Measurements from ENCODE around the gene GGTLC3.
"Not testable (repeated sequence)": the region's sequence is repeated elsewhere in the genome, so short reads cannot be mapped to it uniquely, and the experiment has no call there.

GGTLC3 gene

DNA sequence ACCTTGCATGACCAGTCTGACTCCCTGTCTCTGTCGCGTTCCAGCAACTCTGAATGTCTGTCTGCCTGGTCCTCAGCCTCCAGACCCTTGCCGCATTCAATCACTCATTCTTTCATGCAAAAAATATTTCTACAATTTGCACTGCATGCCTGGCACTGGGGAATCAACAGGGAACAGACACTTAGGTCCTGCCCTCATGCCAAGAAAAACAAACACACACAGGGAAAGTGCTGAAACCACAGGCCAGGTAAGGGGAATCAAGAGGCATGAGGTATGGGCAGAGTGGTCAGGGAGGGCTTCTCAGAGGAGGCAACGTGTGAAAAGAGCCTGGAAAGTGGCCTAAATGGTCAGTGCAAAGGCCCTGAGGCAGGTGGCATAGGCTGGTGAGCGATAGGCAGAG is at the start of gene GGTLC3:
Gene GGTLC3, minus strand, starts transcription at position 101 of the 400 bp plus-strand sequence. CDS start 264 bp downstream, outside the sequence.
- DNase-seq (ENCODE audit: low spot score): not testable (repeated sequence)

DNA sequence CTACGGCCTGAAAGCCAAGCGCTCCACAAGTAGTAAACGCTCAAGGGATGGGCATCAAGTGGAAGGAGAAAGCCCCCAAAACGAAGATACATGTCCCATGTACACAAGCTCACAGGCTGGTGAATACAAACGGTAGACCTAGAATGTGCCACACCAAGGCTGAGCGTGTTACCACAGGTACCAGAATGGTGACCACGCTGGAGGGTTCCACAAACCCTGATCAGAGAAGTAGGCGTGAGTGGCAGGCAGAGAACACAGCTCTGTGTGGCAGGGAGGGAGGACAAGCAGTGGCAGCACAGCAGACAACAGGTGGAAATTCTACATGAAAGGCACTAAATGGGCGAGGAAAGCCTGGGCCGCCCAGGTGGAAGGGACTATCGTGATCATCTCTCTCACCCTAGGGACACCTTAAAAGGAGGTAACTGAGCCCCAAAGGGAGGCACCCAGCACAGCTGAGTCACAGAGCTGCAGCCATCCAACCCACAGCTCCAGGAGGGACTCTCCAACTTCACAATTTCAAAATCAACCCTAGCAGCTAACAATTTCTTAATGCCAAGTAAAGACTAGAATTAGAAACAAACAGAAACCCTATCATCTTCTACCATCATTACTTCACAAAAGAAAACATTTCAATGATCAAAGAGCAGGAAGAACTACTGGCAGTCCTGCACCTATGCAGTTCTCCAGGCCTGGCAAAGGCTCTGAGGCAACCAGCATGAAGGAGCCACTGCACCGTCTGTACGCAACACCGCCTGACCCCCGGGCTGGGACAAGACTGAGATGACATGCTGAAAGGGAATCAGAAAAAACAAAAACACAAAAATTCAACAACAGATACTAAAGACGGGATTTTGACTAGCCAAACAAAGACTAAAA is 42.4 kb upstream of the GGTLC3 start:
- DNase-seq (ENCODE audit: low spot score): not testable (repeated sequence)

DNA sequence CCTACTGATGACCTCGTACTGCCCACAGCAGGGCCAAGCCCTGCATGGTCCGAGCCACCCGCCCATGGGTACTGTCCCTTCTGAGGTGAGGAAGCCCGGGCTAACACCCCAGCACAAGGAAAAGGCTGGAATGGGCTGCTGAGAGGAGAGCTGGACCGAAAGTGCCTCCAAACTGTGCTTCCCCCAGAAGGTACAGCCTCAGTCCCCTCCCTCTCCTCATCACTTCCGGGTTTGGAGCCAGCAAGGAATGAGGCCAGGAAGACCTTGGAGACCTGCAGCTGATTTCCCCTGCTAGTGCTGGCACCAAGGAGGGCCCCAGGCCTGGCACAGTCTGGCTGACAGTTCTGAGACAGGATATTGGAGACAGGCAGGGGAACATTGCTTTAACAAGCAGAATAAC is 41.0 kb upstream of the GGTLC3 start:
- not testable (repeated sequence) for DNase-seq (ENCODE audit: low spot score)

DNA sequence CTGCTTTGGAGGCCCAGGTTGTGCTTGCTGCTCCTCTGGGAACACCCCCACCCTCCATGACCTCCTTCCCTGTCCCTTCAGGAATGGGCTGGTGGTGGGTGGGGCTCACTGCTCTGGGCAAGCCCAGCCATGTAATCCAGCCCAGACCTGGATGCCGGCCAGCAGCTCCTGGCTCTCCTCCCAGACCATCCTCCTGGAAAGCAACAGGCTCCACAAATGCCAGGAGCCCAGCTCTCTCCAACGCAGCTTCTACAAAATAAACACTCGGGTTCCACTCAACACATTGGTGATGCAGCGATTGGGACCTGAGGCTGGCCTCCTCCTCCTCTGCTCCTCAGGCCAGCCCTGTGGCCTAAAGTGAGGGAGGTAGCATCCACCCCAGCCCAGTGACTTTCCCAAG is 40.6 kb upstream of the GGTLC3 start:
- not testable (repeated sequence) for DNase-seq (ENCODE audit: low spot score)

DNA sequence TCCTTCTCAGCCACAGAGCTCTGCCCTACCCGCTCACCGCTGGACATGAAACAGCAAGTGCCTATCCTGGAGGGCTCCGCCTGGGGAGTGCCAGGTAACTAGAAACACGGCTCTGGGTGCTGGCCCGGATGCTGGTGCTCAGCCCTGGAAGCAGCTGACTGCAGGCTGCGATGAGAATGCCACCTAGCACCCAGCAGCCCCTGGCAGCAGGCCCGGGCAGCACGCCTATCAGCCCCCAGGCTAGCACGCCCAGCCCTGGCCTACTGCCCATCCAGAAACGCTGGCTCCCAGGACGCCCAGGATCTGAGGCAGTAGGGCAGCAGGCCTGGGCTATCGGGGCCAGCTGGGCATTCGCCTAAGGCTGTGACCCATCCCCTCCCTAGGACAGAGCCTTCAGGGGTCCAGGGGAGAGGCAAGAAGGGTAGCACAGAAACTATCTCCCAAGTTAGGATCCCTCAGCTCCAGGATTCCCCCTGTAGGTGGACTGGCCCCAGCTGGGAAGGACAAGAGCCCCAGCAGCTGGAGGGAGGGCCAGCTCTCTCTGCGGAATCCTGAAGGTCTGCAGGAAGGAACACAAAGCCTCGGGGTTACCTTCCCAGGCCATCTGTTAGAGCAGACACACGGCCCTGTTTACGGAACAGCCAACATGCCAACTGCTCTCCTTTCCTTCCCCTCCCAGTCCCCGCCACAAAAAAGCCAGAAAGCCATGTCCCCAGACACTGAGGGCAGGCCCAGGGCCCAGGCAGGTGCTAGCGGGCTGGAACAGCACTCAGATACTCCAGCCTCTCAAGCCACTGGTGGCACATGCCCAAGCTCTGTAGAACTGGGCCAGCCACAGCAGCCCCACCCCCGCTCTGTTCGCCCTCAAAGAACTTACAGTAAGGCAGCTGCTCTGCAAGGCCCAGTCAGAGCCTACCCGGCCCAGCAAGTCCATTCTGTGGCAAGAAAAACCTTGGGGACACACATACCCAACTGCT is 36.6 kb upstream of the GGTLC3 start:
- not testable (repeated sequence) for DNase-seq (ENCODE audit: low spot score)

DNA sequence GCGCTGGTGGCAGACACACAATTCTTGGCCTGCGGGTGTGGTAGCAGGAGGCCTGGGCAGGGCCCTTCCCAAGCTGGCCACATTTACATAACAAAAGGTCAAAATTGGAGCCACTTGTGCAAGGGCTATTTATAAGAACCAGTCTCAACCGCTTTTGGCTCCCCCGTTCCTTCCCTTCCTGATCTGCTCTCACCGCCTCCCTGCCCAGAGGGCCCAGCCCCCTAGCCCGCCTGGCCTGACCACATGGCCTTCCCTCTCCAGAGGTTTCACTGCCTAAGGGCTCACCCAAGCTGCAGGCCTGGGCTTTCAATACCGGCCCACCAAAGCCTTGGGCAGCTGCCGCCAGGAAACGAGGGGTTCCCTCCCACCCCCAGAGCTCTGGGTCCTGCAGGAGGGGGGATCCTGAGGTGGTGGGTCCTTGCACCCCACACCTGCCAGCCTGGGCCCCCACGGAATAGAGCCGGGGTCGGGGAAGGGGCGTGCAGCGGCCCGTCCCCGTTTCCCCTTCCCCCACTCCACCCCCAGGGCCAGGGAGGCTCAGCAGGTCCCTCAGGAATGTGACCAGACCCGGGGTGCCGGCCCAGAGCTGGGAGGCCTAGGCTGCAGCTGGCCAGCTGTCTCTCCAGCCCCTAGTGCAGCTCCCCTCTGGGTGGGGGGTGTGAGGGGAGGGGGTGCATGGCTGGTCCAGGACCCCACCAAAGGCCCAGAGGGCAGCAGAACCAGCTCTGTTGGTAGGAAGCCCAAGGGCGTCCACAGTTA is 35.1 kb upstream of the GGTLC3 start:
- not testable (repeated sequence) for DNase-seq (ENCODE audit: low spot score)

DNA sequence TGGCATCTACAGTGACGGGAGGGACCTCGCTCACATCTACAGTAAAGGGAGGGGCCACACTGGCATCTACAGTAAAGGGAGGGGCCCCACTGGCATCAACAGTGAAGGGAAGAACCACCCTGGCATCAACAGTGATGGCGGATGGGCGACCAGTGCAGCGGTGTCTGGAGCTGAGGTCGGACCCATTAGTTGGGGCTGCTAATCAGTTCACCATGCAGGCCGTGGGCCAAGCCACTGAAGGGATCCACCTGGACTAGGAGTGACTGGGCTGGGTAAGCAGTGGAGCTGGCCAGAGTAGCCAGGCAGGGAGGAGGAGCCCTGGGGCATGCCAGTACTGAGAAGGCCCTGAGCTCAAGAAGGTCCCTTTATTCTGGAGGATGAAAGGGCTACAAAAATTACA is 33.1 kb upstream of the GGTLC3 start:
- not testable (repeated sequence) for DNase-seq (ENCODE audit: low spot score)

DNA sequence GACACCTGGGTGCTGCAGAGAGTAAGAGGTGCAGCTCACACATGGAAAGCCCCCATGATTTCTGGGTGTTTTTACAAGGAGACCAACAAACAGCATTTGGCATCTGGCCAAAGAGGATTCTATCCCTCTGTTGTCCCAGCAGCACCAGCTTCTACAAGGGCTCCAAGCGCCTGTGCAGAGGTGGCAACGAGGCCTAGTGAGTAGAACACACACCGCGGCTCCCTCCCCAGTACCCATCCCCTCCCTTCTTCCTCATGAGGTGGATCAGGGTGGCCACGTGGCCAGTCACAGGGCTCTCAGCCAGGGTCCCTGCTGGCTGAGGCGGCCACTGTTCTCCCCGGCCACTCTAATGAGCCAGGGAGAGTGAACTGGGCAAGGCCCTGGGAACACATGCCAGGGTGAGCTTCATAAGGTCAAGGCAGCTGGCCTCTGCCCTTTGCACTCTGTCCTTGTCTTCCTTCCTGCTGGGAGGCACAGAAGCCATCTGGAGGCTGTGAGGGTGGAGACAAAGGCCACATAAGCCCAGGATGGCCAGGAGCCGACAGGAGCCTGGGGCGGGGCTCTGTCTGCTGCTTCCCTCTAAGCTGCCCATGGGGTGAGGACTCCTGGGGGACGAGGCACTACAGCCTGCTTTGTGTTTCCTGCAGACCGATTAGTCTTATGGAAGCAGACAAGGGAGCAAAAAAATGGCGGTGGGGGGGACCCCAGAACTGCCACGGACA is 31.7 kb upstream of the GGTLC3 start:
- not testable (repeated sequence) for DNase-seq (ENCODE audit: low spot score)

DNA sequence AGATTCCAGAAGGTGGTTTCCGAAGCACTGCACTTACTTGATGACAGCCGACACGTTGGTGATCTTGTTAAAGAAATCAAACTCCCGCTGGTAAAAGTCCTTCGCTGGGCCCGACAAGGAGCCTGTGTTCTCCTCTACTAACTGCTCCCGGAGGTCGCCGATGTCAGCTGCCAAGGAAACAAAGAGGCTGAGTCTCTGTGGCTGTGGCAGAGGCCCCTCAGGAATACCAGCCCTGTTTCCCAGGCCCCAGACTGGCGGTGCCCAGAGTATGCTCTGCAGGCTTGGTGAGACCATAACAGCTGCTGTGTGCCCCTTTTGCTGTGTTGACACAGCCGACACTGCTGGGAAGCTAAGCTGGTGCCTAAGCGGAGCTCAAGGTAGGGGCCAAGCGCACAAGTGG is 26.7 kb upstream of the GGTLC3 start:
- DNase-seq (ENCODE audit: low spot score): not testable (repeated sequence)

DNA sequence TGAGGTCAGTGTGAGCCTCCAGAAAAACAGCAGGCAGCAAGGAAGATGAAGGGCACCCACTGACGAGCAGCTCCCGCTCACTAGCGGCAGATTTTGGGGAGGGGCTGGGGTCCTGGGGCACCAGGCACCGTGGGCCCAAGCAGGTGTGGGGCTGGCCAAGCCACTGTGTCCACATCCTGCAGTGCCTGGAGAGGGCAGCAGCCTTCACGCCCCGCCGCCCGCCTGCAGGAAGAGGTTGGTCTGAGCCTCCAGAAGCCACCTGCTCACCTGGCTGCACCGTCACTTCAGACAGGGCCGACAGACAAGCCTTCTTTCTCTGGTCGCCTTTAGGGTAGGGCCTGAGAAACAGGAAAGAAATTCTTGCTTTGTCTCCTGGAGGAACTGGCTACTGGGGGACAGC is 25.4 kb upstream of the GGTLC3 start:
- not testable (repeated sequence) for DNase-seq (ENCODE audit: low spot score)

DNA sequence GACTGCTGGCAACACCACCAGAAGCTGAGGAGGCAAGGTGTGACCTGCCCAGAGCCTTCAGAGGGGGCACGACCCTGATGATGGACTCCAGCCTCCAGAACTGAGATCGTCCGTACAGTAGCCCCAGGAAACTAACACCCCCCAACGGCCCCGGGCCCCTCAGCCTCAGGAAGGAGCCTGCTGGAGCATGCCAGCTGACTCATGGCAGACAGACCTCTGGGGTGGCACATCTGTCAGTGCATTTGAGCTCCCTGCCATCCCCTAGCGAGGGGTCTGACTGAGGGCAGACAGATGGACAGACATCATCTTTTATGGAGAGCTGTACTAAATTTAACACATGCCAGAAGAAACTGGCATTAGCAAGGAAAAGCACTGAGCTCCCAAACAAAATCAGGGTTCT is 22.0 kb upstream of the GGTLC3 start:
- not testable (repeated sequence) for DNase-seq (ENCODE audit: low spot score)

DNA sequence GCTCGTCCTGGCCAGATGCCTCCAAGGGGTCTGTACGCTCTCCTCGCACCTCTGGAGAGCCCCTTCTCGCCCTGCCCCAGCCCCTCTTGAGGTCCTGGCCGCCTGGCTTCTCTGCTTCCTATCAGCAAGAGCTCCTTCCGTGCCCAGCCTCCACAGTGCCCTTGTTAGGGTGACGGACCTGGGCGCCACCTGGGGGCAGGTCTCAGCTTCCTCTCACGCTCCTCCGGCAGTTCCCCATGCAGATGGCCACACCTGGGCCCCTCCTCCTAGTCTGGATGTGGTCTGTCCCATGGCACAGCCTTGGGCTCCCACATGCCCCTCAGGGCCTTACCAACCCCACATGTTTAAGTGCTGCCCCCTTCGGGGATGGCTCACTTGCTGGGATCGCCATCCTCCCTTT is 16.4 kb upstream of the GGTLC3 start:
- DNase-seq (ENCODE audit: low spot score): not testable (repeated sequence)

DNA sequence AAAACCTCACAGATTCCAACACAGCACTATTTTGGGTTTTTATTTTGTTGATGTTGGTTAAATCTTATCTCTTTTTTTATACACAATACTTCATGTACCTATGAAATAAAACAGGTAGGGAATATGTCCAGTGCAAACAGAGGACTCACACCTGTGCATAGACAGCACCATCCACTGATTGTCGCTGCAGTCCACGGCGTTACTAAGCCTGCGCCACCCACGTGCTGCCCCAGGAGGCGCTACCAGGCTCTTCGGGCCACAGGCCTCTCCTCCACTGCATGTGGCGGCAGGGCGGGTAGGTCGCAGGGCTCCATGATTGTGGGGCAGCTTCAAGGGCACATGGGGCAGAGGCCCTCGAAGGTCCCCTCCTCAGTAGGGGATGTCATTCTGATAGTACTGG is 15.7 kb upstream of the GGTLC3 start:
- not testable (repeated sequence) for DNase-seq (ENCODE audit: low spot score)

DNA sequence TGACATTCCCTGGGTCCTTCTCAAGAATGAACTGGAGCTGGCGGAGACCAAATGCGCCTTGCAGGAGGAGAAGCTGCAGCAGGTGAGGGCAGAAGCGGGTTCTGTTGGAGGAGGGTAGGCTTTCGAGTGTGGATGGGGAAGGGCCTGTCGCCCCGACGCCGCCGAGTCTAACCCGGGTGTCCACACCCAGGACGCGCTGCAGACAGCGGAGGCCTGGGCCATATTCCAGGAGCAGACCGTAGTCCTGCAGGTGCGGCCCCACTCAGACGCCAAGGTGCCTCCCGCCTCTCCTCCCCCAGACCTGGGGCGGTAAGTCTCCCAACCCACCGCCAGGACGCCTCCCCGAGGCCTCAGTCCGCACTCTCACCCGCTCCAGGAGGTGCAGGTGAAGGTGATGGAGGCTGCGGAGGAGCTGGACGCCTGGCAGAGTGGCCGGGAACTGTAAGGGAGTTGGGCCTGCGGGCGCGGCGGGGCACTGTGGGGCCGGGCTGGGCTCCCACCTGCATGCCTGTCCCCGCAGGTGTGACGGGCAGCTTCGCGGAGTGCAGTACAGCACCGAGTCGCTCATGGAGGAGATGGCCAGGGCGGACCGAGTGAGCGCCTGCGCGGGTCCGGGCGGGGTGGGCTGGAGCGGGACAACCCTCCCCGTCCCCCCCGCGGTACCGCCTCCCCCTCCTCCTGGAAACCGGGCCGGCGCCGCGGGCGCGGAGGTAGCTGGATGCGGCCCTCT is 11.6 kb upstream of the GGTLC3 start:
- DNase-seq (ENCODE audit: low spot score): not testable (repeated sequence)

DNA sequence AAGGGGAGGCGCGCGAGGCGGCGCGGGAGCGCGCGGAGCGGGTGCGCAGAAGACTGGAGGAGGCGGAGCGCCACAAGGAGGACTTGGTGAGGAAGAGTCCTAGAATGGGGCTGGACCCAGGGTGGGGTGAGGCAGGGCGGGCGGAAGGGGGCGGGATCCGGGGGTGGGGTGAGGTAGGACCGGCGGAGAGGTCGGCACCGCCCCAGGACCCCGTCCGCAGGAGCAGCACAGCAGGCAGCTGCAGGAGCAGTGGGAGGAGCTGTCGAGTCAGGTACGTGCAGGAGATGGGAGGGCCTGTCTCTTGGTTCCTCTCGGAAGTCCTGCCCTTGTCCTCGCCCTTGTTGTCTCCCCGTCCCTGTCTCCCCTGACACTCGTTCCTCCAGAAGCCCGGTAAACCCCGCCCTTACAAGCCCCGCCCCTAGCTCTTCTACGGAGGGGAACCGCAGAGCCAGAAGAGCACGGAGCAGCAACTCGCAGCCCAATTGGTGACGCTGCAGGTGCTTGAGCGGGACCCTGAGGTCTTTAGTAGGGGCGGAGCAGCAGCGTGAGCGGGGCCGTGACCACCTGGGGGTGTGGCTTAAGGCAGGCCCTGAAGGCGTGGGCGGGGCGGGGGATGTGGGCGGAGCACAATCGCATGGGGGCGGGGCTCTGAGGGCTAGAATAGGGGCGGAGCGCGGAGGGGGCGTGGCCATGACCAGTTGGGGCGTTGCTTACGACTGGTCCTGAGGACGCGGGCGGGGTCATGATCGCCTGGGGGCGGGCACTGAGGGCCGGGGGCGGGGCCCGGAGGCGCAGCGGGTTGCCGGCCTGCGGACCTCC is 10.8 kb upstream of the GGTLC3 start:
- DNase-seq (ENCODE audit: low spot score): peak; percentile 85

DNA sequence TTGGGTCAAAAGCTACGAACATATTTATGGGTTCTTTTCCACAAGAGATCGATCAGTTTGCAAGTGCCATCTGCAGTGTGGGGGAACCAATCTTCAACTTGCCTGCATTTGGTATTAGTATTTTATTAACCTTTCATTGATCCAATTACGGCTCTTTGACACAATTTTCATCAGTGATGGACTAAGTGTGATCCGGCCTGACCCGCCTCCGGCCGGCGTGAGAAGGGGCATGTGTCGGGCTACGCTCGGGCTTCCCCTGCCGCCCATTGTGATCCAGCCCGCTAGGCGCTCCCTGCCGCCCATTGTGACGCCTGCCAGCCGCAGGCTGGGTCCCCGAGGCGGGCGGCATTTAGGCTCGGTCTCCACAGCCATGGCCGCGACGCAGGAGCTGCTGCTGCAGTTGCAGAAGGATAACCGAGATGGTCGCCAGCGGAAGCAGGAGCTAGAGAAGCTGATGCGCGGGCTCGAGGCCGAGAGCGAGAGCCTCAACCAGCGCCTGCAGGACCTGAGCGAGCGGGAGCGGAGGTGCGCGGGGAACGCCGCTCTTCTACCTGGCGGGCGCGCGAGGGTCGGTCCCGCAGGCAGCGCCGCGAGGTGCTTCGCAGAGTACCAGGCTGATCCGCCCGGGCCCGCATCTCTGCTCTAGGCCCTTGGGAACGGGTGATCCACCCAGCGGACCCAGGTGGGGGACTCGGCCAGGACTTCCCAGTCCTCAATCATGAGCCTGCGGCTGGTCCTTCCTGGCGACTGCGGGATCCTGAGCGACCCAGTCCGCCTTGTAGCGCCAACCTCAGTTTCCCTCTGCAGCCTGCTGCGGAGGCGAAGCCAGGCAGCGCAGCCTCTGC is 10.0 kb upstream of the GGTLC3 start, which contains the start of gene TMEM191B:
Gene TMEM191B, plus strand, starts transcription at position 51 of the 845 bp plus-strand sequence. Its CDS starts 179 bp downstream, at position 230.
- DNase-seq (ENCODE audit: low spot score): not testable (repeated sequence)

DNA sequence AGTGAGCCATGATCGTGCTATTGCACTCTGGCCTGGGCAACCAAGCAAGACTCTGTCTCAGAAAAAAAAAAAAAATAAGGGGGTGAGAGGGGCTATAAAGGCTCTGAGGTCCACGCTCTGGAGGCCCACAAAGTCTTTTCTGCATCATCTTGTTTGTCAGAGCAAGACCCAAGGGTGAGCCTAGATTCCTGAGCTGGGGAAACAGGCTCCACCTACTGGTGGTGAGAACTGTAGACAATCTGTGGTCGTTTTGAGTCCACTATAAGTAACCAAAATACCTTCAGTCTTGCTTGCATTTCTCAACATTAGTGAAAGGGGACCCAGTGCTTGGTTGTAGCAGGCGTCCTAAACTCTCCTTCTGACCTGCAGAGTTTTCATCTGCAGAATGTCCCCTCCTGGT is 5.4 kb upstream of the GGTLC3 start:
- not testable (repeated sequence) for DNase-seq (ENCODE audit: low spot score)

DNA sequence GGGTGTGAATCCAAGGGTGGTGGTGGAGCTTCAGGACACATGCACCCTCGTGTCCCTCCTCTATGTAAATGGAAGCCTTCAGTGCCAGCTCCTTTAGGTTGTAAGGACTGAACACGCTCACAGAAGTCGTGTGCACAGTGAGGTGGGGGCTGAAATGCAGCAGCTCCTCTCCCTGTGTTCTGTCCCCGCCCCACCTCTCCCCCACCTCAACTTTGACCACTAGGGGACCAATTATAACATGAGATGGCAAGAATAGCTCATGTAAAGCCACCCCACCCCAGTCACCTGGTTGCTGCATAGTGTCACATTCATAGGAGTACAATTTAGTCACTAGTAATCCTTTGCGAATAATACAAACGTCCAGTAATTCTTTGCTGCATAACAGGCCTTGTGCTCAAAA is 4.8 kb upstream of the GGTLC3 start:
- DNase-seq (ENCODE audit: low spot score): not testable (repeated sequence)

Data from ecto neural progenitor cell (in vitro differentiated cells).